OCI-LY3 (cell line): ENCODE results near the gene EEF2K.

Source experiments
- H2AFZ ChIP-seq: fragments of 200-600, 300-600 bp; shearing (Covaris generic); 2 replicates; pipeline ENCODE4 v1.6.0; 2014; ENCODE audit warnings: antibody characterized with exemption, low read depth, low read length
- H3K27ac ChIP-seq: fragments of 200-600, 300-600 bp; sonication (generic); 2 replicates; pipeline ENCODE4 v1.5.1; 2014; ENCODE audit warnings: mild to moderate bottlenecking, low read length, moderate library complexity, mixed read lengths
- H3K27me3 ChIP-seq: fragments of 200-600, 300-600 bp; sonication (generic); 2 replicates; pipeline ENCODE4 v1.6.1; 2014; ENCODE audit warnings: low read depth, low read length, mixed read lengths
- H3K36me3 ChIP-seq: fragments of 200-600, 300-600 bp; sonication (generic); replicated peaks from 2 replicates; pipeline ENCODE3; 2014; ENCODE audit warnings: low read depth, low read length, mixed read lengths
- H3K4me1 ChIP-seq: fragments of 300-600, 200-600 bp; sonication (generic); 2 replicates; pipeline ENCODE4 v1.6.1; 2014; ENCODE audit warnings: low read length, mixed read lengths
- H3K4me2 ChIP-seq: fragments of 200-600, 300-600 bp; sonication (generic); 2 replicates; pipeline ENCODE4 v1.6.1; 2014; ENCODE audit warnings: low read length, mixed read lengths
- H3K4me3 ChIP-seq: fragments of 300-600, 200-600 bp; sonication (generic); 2 replicates; pipeline ENCODE4 v1.5.1; 2014; ENCODE audit warnings: antibody characterized with exemption, mild to moderate bottlenecking, low read length, moderate library complexity
- H3K79me2 ChIP-seq: fragments of 300-600, 200-600 bp; shearing (Covaris generic); 2 replicates; pipeline ENCODE4 v1.6.1; 2014; ENCODE audit warnings: mild to moderate bottlenecking, low read length, mixed read lengths
- H3K9ac ChIP-seq: fragments of 300-600, 200-600 bp; shearing (Covaris generic); 2 replicates; pipeline ENCODE4 v1.6.0; 2014; ENCODE audit warnings: mild to moderate bottlenecking, low read length, moderate library complexity
- H3K9me3 ChIP-seq: fragments of 200-600, 300-600 bp; shearing (Covaris generic); 2 replicates; pipeline ENCODE4 v1.6.1; 2014; ENCODE audit warnings: low read length, mixed read lengths; ENCODE audit not compliant: insufficient read depth
- H4K20me1 ChIP-seq: fragments of 200-600, 300-600 bp; sonication (generic); 2 replicates; pipeline ENCODE4 v1.6.1; 2016; ENCODE audit warnings: low read length, mixed read lengths; ENCODE audit not compliant: insufficient read depth
- CTCF ChIP-seq: fragments of 200-600, 300-600 bp; sonication (generic); IDR thresholded peaks from 2 replicates; pipeline ENCODE4 v1.5.1; 2014; ENCODE audit warnings: antibody characterized with exemption, low read length, low read depth
- EZH2phosphoT487 ChIP-seq: fragments of 200-600 bp; shearing (Covaris generic); IDR thresholded peaks from 2 replicates; pipeline ENCODE4 v1.6.1; 2018; ENCODE audit warnings: antibody characterized with exemption, mixed run types, low read depth

EEF2K gene

DNA sequence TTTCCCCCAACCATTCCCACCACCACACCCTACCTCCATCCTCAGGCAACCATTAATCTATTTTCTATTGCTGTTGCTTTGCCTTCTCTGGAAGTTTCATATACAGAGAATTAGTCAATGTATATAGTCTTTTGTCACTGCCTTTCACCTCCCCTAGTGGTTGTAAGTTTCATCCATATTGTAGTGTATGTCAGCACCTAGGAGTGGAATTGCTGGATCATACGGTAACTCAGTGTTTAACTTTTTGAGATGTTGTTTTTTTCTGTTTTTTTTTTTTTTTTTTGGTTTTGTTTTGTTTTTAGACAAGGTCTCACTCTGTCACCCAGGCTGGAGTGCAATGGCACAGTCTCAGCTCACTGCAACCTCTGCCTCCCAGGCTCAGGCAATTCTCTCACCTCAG lies 16.9 kb downstream of the EEF2K start:
- Histone ChIP-seq H3K36me3 (peaks cover 36% of the 10 kb centered on the region), H4K20me1 (peaks cover 54% of the 10 kb centered on the region), H3K27me3 (no peaks in the 10 kb centered on the region), H3K4me1 (no peaks in the 10 kb centered on the region), H3K4me3 (no peak overlapping the region), H3K27ac (no peak overlapping the region), H3K9ac (no peak overlapping the region), H3K9me3 (no peaks in the 10 kb centered on the region), H2AFZ (no peak overlapping the region), H3K4me2 (no peak overlapping the region), H3K79me2 (peaks cover 84% of the 10 kb centered on the region)
- TF ChIP-seq EZH2phosphoT487, result no peak

GRCh38 chr16:22225060-22225459 lies 19.0 kb downstream of the EEF2K start:
- no peak overlapping the region for H3K4me2 ChIP-seq
- peaks cover 37% of the 10 kb centered on the region for H3K36me3 ChIP-seq
- TF ChIP-seq CTCF, result no peak
- H3K79me2 ChIP-seq, result peaks cover 64% of the 10 kb centered on the region
- H3K27ac ChIP-seq, result no peak overlapping the region
- H2AFZ ChIP-seq, result no peak overlapping the region
- H3K27me3 ChIP-seq, result no peaks in the 10 kb centered on the region
- peaks cover 36% of the 10 kb centered on the region for H4K20me1 ChIP-seq
- no peaks in the 10 kb centered on the region for H3K9me3 ChIP-seq
- no peak overlapping the region for H3K4me3 ChIP-seq
- no peak overlapping the region for H3K9ac ChIP-seq
- H3K4me1 ChIP-seq, result no peaks in the 10 kb centered on the region

DNA sequence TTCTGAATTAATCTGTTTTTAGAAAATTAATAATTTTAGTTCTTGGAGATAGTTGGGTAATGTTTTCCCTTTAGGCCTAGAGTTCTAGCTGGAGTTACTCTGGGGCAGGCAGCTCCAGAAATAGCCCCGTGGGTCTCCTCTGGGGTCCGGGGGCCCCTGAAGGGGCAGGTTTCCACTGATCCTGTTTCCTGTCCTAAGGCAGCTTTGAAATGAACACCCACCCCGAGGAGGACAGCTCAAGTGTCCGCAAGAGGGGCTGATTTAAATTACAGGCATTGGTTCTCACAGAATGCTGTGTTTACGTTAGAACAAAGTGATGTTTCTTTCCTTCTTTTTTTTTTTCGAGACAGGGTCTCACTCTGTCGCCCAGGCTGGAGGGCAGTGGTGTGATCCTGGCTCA lies 23.8 kb downstream of the EEF2K start:
- no peaks in the 10 kb centered on the region for H3K27me3 ChIP-seq
- peaks cover 11% of the 10 kb centered on the region; the same call in 1 of the 2 replicates for H4K20me1 ChIP-seq
- no peak overlapping the region for H3K27ac ChIP-seq
- TF ChIP-seq CTCF (no peak), EZH2phosphoT487 (no peak)
- peaks cover 48% of the 10 kb centered on the region for H3K36me3 ChIP-seq
- H3K9ac ChIP-seq, result no peak overlapping the region
- no peak overlapping the region for H3K4me3 ChIP-seq
- peaks cover 40% of the 10 kb centered on the region for H3K79me2 ChIP-seq
- no peak overlapping the region for H3K4me2 ChIP-seq
- no peaks in the 10 kb centered on the region for H3K4me1 ChIP-seq
- H2AFZ ChIP-seq, result no peak overlapping the region
- no peaks in the 10 kb centered on the region for H3K9me3 ChIP-seq

DNA sequence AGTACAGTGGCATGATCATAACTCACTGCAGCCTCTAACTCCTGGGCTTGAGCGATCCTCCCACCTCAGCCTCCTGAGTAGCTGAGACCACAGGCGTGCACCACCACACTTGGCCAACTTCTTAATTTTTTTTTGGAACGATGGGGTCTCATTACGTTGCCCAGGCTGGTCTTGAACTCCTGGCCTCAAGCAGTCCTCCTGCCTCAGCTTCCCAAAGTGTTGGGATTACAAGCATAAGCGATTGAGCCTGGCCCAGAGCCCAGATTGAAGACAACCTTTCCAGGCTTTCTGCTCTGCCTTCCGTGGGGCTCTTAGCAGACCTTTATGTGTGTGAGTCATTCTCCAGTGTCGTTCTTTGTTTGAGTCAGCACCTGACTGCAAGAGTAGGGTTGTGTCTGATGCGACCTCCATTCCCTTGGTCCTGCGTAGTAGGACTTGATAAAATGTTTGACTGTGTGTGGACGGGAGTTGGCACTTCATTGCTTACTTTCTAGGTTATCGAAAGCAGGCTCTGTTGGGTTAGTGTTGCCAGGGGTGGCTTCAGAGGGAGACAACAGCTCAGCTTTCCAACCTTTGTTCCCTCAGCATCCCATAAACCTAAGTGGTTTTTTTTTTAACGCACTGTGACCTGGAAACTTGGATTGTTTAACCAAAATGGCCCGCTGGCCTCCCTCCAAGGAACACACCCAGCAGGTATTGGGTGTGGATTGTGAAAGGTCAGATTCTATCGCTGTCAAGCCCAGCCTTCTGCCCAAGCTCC lies 26.4 kb downstream of the EEF2K start:
- no peaks in the 10 kb centered on the region for H3K4me1 ChIP-seq
- no peak overlapping the region for H3K9ac ChIP-seq
- TF ChIP-seq EZH2phosphoT487 (no peak), CTCF (no peak)
- H3K36me3 ChIP-seq, result peaks cover 40% of the 10 kb centered on the region
- peaks cover 5% of the 10 kb centered on the region for H4K20me1 ChIP-seq
- H3K79me2 ChIP-seq, result peaks cover 43% of the 10 kb centered on the region
- no peaks in the 10 kb centered on the region for H3K9me3 ChIP-seq
- no peak overlapping the region for H3K4me3 ChIP-seq
- no peak overlapping the region for H3K4me2 ChIP-seq
- H3K27ac ChIP-seq, result no peak overlapping the region
- no peak overlapping the region for H2AFZ ChIP-seq
- H3K27me3 ChIP-seq, result no peaks in the 10 kb centered on the region
